Measurements from ENCODE around the gene LYST. TPM values are rescaled to one million over a fixed set of nuclear protein-coding genes. Genes with fewer than 3 reads are reported as not detected.
"Not testable (repeated sequence)": the region's sequence is repeated elsewhere in the genome, so short reads cannot be mapped to it uniquely, and the experiment has no call there.

LYST gene
- total RNA-seq, 1 experiment from 2014 or later = 11.9 TPM

DNA sequence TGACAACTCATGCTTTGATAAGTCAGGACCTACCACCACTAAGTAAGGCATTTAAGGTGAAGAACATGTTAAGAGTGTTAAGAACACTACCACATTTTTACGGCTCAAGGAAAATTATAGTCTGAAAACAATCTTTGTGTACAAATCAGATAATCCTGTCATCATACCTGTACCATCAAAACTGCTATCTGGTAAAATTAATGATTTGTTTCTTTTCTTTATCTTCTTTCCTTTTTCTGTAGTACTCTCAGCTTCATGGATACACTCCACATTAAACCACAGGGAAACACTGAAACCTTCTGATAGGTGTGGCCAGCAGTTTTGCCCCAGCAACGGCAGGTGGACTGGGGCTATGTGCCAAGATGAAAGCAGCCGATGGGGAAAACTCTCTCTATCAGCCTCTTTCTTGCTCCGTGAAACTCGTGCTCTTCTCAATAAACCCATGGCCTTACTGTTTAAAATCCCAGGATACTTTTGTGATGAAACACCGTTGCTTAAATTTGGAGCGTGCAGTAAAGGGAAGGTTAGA is 75.1 kb downstream of the LYST start:
- TF ChIP-seq, protein P1, sequence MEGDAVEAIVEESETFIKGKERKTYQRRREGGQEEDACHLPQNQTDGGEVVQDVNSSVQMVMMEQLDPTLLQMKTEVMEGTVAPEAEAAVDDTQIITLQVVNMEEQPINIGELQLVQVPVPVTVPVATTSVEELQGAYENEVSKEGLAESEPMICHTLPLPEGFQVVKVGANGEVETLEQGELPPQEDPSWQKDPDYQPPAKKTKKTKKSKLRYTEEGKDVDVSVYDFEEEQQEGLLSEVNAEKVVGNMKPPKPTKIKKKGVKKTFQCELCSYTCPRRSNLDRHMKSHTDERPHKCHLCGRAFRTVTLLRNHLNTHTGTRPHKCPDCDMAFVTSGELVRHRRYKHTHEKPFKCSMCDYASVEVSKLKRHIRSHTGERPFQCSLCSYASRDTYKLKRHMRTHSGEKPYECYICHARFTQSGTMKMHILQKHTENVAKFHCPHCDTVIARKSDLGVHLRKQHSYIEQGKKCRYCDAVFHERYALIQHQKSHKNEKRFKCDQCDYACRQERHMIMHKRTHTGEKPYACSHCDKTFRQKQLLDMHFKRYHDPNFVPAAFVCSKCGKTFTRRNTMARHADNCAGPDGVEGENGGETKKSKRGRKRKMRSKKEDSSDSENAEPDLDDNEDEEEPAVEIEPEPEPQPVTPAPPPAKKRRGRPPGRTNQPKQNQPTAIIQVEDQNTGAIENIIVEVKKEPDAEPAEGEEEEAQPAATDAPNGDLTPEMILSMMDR (IDR thresholded peaks at IDR 0.05; ENCODE audit: unreplicated experiment) = no peak
- intact Hi-C loops (cut with micrococcal nuclease; ENCODE audit: unreplicated experiment) = loop anchor here (2.0 kb wide), 1 partner anchor 179 kb away; no protein-coding TSS in a partner anchor
- CTCF ChIA-PET = interaction anchor here (1.0 to 1.4 kb wide), 2 partner anchors 9 to 12 kb away, joined by 4 read pairs; no protein-coding TSS in a partner anchor
- H3K27ac Mint-ChIP-seq (ENCODE audit: unreplicated experiment) = no peak overlapping the region
- no peak overlapping the region for H3K4me3 Mint-ChIP-seq (ENCODE audit: low read depth, unreplicated experiment)
- H3K27me3 Mint-ChIP-seq (ENCODE audit: unreplicated experiment) = no peaks in the 10 kb centered on the region
- H3K36me3 Mint-ChIP-seq (ENCODE audit: insufficient read depth, unreplicated experiment) = no peaks in the 10 kb centered on the region
- DNase-seq = peak; percentile 11
- no TSS peak for BruUV-seq (replicated peaks)
- peaks cover 10% of the 10 kb centered on the region for H3K4me1 Mint-ChIP-seq (ENCODE audit: low read depth, unreplicated experiment)
- no peaks in the 10 kb centered on the region for H3K9me3 Mint-ChIP-seq (ENCODE audit: low read depth, unreplicated experiment)

DNA sequence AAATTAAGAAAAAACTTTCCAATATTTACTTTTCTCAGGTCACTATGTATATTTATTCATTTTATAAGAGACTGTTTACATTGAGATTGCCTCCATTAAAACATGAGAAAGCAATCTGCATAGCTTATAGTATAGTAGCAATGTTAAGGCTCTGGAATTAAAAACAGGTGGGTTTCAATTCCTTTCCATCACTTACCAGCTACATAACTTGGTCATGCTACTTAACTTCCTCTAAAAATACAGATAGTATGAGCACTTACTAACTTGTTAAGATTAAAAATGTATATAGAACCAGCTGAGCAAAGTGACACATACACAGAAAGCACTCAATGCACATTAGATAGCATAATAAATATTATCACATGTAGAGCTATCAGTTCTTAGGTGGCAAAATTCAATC is 76.6 kb downstream of the LYST start:
- intact Hi-C loops (cut with micrococcal nuclease; ENCODE audit: unreplicated experiment) = loop anchor here (2.0 kb wide), 1 partner anchor 181 kb away; no protein-coding TSS in a partner anchor
- no TSS peak for BruUV-seq (replicated peaks)
- Mint-ChIP-seq H3K36me3 (ENCODE audit: insufficient read depth, unreplicated experiment) (no peaks in the 10 kb centered on the region), H3K4me1 (ENCODE audit: low read depth, unreplicated experiment) (peaks cover 10% of the 10 kb centered on the region), H3K4me3 (ENCODE audit: low read depth, unreplicated experiment) (no peak overlapping the region), H3K9me3 (ENCODE audit: low read depth, unreplicated experiment) (no peaks in the 10 kb centered on the region), H3K27ac (ENCODE audit: unreplicated experiment) (no peak overlapping the region), H3K27me3 (ENCODE audit: unreplicated experiment) (no peaks in the 10 kb centered on the region)
- DNase-seq = no peak
- CTCF ChIA-PET = no interaction called here
- TF ChIP-seq, protein P1 (IDR thresholded peaks at IDR 0.05; ENCODE audit: unreplicated experiment) = no peak

DNA sequence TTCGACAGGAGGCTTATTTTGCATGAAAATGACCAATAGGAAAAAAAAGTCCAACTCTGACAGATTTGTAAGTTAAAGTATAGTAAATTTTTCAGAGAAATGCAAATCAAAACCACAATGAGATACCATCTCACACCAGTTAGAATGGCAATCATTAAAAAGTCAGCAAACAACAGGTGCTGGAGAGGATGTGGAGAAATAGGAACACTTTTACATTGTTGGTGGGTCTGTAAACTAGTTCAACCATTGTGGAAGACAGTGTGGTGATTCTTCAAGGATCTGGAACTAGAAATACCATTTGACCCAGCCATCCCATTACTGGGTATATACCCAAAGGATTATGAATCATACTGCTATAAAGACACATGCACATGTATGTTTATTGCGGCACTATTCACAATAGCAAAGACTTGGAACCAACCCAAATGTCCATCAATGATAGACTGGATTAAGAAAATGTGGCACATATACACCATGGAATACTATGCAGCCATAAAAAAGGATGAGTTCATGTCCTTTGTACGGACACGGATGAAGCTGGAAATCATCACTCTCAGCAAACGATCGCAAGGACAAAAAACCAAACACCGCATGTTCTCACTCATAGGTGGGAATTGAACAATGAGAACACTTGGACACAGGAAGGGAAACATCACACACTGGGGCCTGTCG is 80.3 kb downstream of the LYST start:
- H3K27ac Mint-ChIP-seq (ENCODE audit: unreplicated experiment); BruUV-seq (replicated peaks); H3K36me3 Mint-ChIP-seq (ENCODE audit: insufficient read depth, unreplicated experiment); H3K9me3 Mint-ChIP-seq (ENCODE audit: low read depth, unreplicated experiment); CTCF ChIA-PET; H3K4me1 Mint-ChIP-seq (ENCODE audit: low read depth, unreplicated experiment); DNase-seq; intact Hi-C loops (cut with micrococcal nuclease; ENCODE audit: unreplicated experiment); H3K27me3 Mint-ChIP-seq (ENCODE audit: unreplicated experiment); H3K4me3 Mint-ChIP-seq (ENCODE audit: low read depth, unreplicated experiment): not testable (repeated sequence)

DNA sequence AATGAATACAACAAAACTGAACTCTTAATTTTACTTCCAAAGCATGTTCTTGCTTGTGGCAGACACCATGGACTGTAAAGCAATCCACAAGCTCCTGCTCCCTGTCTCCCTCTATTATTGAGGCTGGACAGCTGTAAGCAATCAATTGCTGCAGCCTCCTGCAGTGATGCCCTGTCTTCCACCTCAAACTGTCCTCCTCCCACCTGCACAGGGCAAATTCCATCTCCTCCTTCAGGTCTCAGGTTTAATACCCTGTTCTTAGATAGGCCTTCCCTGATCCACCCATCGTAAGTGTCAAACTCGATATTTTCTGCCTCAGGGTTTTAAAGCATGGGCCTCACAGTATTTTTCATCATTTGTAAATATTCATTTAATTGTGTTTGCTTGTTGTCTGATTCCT is 81.8 kb downstream of the LYST start:
- no peak for DNase-seq
- Mint-ChIP-seq H3K27me3 (ENCODE audit: unreplicated experiment) (no peaks in the 10 kb centered on the region), H3K9me3 (ENCODE audit: low read depth, unreplicated experiment) (no peaks in the 10 kb centered on the region), H3K4me1 (ENCODE audit: low read depth, unreplicated experiment) (no peaks in the 10 kb centered on the region), H3K27ac (ENCODE audit: unreplicated experiment) (no peak overlapping the region), H3K36me3 (ENCODE audit: insufficient read depth, unreplicated experiment) (no peaks in the 10 kb centered on the region), H3K4me3 (ENCODE audit: low read depth, unreplicated experiment) (no peak overlapping the region)
- CTCF ChIA-PET = no interaction called here
- TF ChIP-seq, protein P1 (IDR thresholded peaks at IDR 0.05; ENCODE audit: unreplicated experiment) = no peak
- BruUV-seq (replicated peaks) = no TSS peak
- intact Hi-C loops (cut with micrococcal nuclease; ENCODE audit: unreplicated experiment) = no loop called here

Measured in Calu3 (cell line).